Measurements from ENCODE around the gene CARD14. TPM values are rescaled to one million over a fixed set of nuclear protein-coding genes. Genes with fewer than 3 reads are reported as not detected.

The CARD14 gene
- total RNA-seq, result 0.50 TPM
- long read RNA-seq, partial matches to known transcripts, result 0 of 21 reads
- long read RNA-seq, other reads (novel, unspliced or antisense), result 21 of 21 reads

- DNase-seq (no peak), ATAC-seq (peak; percentile 59 to 81)
- Histone ChIP-seq H3K4me3 (no peak within 1 kb of the TSS), H3K4me1 (no peaks in the 10 kb centered on the region), H3K27me3 (ENCODE audit: low read depth) (no peaks in the 10 kb centered on the region), H3K9me3 (no peaks in the 10 kb centered on the region), H3K36me3 (no peaks in the 10 kb centered on the region), H3K27ac (no peak within 1 kb of the TSS)
- TF ChIP-seq, protein P1, sequence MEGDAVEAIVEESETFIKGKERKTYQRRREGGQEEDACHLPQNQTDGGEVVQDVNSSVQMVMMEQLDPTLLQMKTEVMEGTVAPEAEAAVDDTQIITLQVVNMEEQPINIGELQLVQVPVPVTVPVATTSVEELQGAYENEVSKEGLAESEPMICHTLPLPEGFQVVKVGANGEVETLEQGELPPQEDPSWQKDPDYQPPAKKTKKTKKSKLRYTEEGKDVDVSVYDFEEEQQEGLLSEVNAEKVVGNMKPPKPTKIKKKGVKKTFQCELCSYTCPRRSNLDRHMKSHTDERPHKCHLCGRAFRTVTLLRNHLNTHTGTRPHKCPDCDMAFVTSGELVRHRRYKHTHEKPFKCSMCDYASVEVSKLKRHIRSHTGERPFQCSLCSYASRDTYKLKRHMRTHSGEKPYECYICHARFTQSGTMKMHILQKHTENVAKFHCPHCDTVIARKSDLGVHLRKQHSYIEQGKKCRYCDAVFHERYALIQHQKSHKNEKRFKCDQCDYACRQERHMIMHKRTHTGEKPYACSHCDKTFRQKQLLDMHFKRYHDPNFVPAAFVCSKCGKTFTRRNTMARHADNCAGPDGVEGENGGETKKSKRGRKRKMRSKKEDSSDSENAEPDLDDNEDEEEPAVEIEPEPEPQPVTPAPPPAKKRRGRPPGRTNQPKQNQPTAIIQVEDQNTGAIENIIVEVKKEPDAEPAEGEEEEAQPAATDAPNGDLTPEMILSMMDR (IDR thresholded peaks at IDR 0.05), result no peak
- intact Hi-C loops (cut with DNase I), result no loop called here
Observed at GRCh38 chr17:80169784-80170500, at the start of gene CARD14. Gene CARD14 (plus strand): TSS chr17:80170030. CDS start chr17:80181439, 11,409 bp downstream.

- TF ChIP-seq, protein P1 (IDR thresholded peaks at IDR 0.05), result no peak
- H3K9me3 ChIP-seq, result no peaks in the 10 kb centered on the region
- ATAC-seq (no peak), DNase-seq (no peak)
- peaks cover 22% of the 10 kb centered on the region for H3K36me3 ChIP-seq
- intact Hi-C loops (cut with DNase I), result no loop called here
- no peaks in the 10 kb centered on the region for H3K4me1 ChIP-seq
- no peak overlapping the region for H3K4me3 ChIP-seq
- no peak overlapping the region for H3K27ac ChIP-seq
- H3K27me3 ChIP-seq (ENCODE audit: low read depth), result no peaks in the 10 kb centered on the region
Observed at GRCh38 chr17:80122026-80122575, 47.7 kb upstream of the CARD14 start.

DNA sequence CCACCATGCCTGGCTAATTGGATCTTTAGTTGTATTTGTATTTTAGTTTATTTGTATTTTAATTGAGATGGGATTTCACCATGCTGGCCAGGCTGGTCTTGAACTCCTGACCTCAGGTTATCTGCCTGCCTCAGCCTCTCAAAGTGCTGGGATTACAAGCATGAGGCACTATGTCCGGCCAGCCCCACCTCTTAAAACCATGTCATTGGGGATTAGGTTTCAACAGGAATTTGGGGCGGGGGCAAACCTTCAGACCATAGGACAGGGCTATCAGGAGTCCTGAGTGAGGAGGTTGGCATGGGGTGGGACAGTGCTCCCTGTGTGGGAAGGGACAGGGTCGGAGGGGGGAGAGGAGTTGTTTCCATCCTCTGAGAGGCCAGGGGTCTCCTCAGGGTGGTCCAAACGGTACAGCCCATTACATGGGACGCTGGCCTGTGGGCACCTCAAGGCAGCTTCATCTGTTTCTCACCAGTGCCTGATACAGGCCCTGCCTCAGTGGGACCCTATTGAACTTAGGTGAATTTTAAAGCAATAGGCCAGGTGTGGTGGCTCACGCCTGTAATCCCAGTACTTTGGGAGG is 46.8 kb upstream of the CARD14 start:
- DNase-seq, result no peak
- intact Hi-C loops (cut with DNase I), result no loop called here
- Histone ChIP-seq H3K36me3 (peaks cover 13% of the 10 kb centered on the region), H3K27me3 (ENCODE audit: low read depth) (no peaks in the 10 kb centered on the region), H3K4me1 (no peaks in the 10 kb centered on the region), H3K9me3 (no peaks in the 10 kb centered on the region), H3K4me3 (no peak overlapping the region), H3K27ac (no peak overlapping the region)
- no peak for ATAC-seq
- TF ChIP-seq, protein P1 (IDR thresholded peaks at IDR 0.05), result no peak

- intact Hi-C loops (cut with DNase I), result no loop called here
- peaks cover 7% of the 10 kb centered on the region for H3K36me3 ChIP-seq
- no peaks in the 10 kb centered on the region for H3K27me3 ChIP-seq (ENCODE audit: low read depth)
- no peak overlapping the region for H3K4me3 ChIP-seq
- no peak for ATAC-seq
- DNase-seq, result no peak
- H3K9me3 ChIP-seq, result no peaks in the 10 kb centered on the region
- H3K27ac ChIP-seq, result no peak overlapping the region
- TF ChIP-seq, protein P1 (IDR thresholded peaks at IDR 0.05), result no peak
- no peaks in the 10 kb centered on the region for H3K4me1 ChIP-seq
Observed at GRCh38 chr17:80123791-80124190, 46.0 kb upstream of the CARD14 start.

GRCh38 chr17:80124351-80124981 is 45.4 kb upstream of the CARD14 start:
- DNase-seq (no peak), ATAC-seq (peak; percentile 60 to 64)
- Histone ChIP-seq H3K4me3 (no peak overlapping the region), H3K9me3 (no peaks in the 10 kb centered on the region), H3K27me3 (ENCODE audit: low read depth) (no peaks in the 10 kb centered on the region), H3K27ac (no peak overlapping the region), H3K4me1 (no peaks in the 10 kb centered on the region), H3K36me3 (peaks cover 2% of the 10 kb centered on the region)
- TF ChIP-seq, protein P1 (IDR thresholded peaks at IDR 0.05), result peak; percentile 18
- intact Hi-C loops (cut with DNase I), result no loop called here
